Natural killer cell (primary cell): ENCODE results near the gene LTBP4. TPM values are rescaled to one million over a fixed set of nuclear protein-coding genes. Genes with fewer than 3 reads are reported as not detected.

Experiments
- ATAC-seq, 3 donors: fragments of 150-1000 bp in 2 of 3; fragments of 200-7000 bp in 1 of 3; cut with Tn5 transposase; 1 replicate in 1 of 3; 2 replicates in 2 of 3; pipeline ENCODE4 v1.10.0; 2021; ENCODE audit warnings: mild to moderate bottlenecking in 2 of 3, moderate library complexity in 2 of 3
- DNase-seq, 2 donors: peaks; one replicate each; pipeline versions ENCODE4 v3.0.0 to v3.0.0-alpha.2; 2013 to 2021; ENCODE audit warnings: mixed read lengths in 1 of 2
- H3K27ac ChIP-seq: one replicate; pipeline ENCODE4 v1.5.1; 2013; ENCODE audit warnings: mild to moderate bottlenecking, low read length
- H3K27me3 ChIP-seq: one replicate; pipeline ENCODE4 v1.6.1; 2013; ENCODE audit warnings: low read length; ENCODE audit not compliant: control insufficient read depth, insufficient read depth
- H3K36me3 ChIP-seq: one replicate; pipeline ENCODE4 v1.6.1; 2013; ENCODE audit warnings: low read length; ENCODE audit not compliant: control insufficient read depth, insufficient read depth
- H3K4me1 ChIP-seq: one replicate; pipeline ENCODE4 v1.6.1; 2013; ENCODE audit warnings: low read length; ENCODE audit not compliant: control insufficient read depth, insufficient read depth
- H3K4me3 ChIP-seq: one replicate; pipeline ENCODE4 v1.5.1; 2013; ENCODE audit warnings: low read length
- H3K9me3 ChIP-seq: one replicate; pipeline ENCODE4 v1.6.1; 2013; ENCODE audit warnings: low read length; ENCODE audit not compliant: control insufficient read depth, insufficient read depth
- H3K27ac Mint-ChIP-seq, 2 donors: one replicate each; pipeline ENCODE4 v1.8.0; 2022; ENCODE audit warnings: mild to moderate bottlenecking in 2 of 2, mixed read lengths in 2 of 2, moderate library complexity in 1 of 2
- H3K27me3 Mint-ChIP-seq, 2 donors: one replicate each; pipeline ENCODE4 v1.8.0; 2022; ENCODE audit warnings: low read depth in 2 of 2, mixed read lengths in 2 of 2
- H3K36me3 Mint-ChIP-seq: one replicate; pipeline ENCODE4 v1.8.0; 2022; ENCODE audit warnings: mixed read lengths
- H3K4me1 Mint-ChIP-seq, 2 donors: one replicate each; pipeline ENCODE4 v1.8.0; 2022; ENCODE audit warnings: mixed read lengths in 2 of 2
- H3K4me3 Mint-ChIP-seq: one replicate; pipeline ENCODE4 v1.8.0; 2022; ENCODE audit warnings: mild to moderate bottlenecking, moderate library complexity, mixed read lengths
- H3K9me3 Mint-ChIP-seq, 2 donors: one replicate each; pipeline ENCODE4 v1.8.0; 2022; ENCODE audit warnings: mixed read lengths in 2 of 2
- CTCF ChIP-seq: fragments of 200-600 bp; IDR thresholded peaks from one replicate; pipeline ENCODE4 v1.8.0; 2022; ENCODE audit warnings: antibody characterized with exemption
- WGBS: methylation state at CpG from one replicate; pipeline ENCODE4 v1.1.7; 2013; ENCODE audit warnings: missing lambda C conversion rate; ENCODE audit not compliant: insufficient coverage; 5-methylcytosine and 5-hydroxymethylcytosine counted together
- intact Hi-C: fragments of 100-400 bp; cut with micrococcal nuclease; formaldehyde crosslinking; loops from one replicate; pipeline ENCODE4 v1.14.2; 2022
- total RNA-seq, 4 donors: library from RNA; stranded (reverse); fragments of 120-200 nt in 1 of 4; gene quantifications; one replicate each; pipeline versions ENCODE4 v1.2.3 to v1.2.4, GENCODE V29; 2013 to 2022

Gene LTBP4
- total RNA-seq, 3 donors from 2014 or later (not counting 1 experiment from before 2014, with no cell fraction given), result 153 to 182 (median 157) TPM

DNA sequence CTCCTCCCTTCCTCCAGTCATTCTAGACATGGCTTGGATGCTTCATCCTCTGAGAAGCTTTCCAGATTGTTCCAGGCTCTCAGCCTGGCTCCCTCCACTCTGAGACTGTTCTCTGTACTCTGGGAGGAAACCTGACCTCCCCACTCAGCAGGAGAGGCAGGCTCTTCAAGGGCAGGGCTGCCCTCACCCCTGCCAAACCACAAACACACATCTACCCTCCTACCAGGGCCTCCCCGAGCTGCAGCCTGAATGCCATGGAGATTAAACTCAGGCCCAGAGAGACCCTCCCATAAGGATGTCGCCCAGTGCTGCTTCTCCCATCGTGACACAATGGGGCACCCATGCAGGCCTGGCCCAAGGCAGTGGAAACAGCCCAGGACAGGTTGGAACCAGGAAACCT lies 73.1 kb downstream of the LTBP4 start:
- 51% methylated on average over 3 of the region's 3 CpGs for WGBS
- H3K4me3 ChIP-seq, result no peak overlapping the region
- no peak for TF ChIP-seq CTCF
- Mint-ChIP-seq H3K27me3 (no peaks in the 10 kb centered on the region), H3K4me1 (no peaks in the 10 kb centered on the region), H3K4me3 (no peak overlapping the region), H3K36me3 (no peaks in the 10 kb centered on the region), H3K27ac (no peak overlapping the region), H3K9me3 (no peaks in the 10 kb centered on the region)
- intact Hi-C loops, result loop anchor here (5.0 kb wide), 1 partner anchor 43 kb away; the partner anchor contains the start of genes COQ8B and ITPKC
- ATAC-seq, result peak in 2 of 3 donors; percentile 46 to 64
- peaks cover 2% of the 10 kb centered on the region for H3K9me3 ChIP-seq
- H3K27ac ChIP-seq, result peak overlapping the region; percentile 47
- no peak for DNase-seq
- peaks cover 6% of the 10 kb centered on the region for H3K36me3 ChIP-seq
- no peaks in the 10 kb centered on the region for H3K27me3 ChIP-seq
- H3K4me1 ChIP-seq, result peaks cover 26% of the 10 kb centered on the region

GRCh38 chr19:40677156-40677555 lies 76.0 kb downstream of the LTBP4 start:
- H3K27ac Mint-ChIP-seq, result peak overlapping the region in 1 of 2 donors; percentile 6
- H3K36me3 ChIP-seq, result no peaks in the 10 kb centered on the region
- DNase-seq (no peak), ATAC-seq (no peak)
- no peaks in the 10 kb centered on the region for H3K27me3 Mint-ChIP-seq
- no peak for TF ChIP-seq CTCF
- H3K4me1 ChIP-seq, result peaks cover 26% of the 10 kb centered on the region
- WGBS, result 96% methylated on average over 23 of the region's 23 CpGs
- no peak overlapping the region for H3K27ac ChIP-seq
- H3K27me3 ChIP-seq, result no peaks in the 10 kb centered on the region
- intact Hi-C loops, result no loop called here
- H3K9me3 Mint-ChIP-seq, result no peaks in the 10 kb centered on the region
- no peaks in the 10 kb centered on the region for H3K9me3 ChIP-seq
- H3K36me3 Mint-ChIP-seq, result no peaks in the 10 kb centered on the region
- no peak overlapping the region for H3K4me3 ChIP-seq
- H3K4me1 Mint-ChIP-seq, result no peaks in the 10 kb centered on the region
- no peak overlapping the region for H3K4me3 Mint-ChIP-seq

Other genes starting within 250 kb of the LTBP4 start
- gene HIPK4, start 211.2 kb upstream of the LTBP4 start, total RNA-seq, result under 1 TPM in 2 of 3 donors, not detected in 1; 0.14 to 0.29 TPM
- gene PRX, start 188.0 kb upstream of the LTBP4 start, total RNA-seq, result 1 to 10 TPM; 2.0 to 3.8 (median 3.7) TPM
- 10 to 100 TPM; 31.2 to 53.5 (median 38.7) TPM for gene SERTAD1, start 175.4 kb upstream of the LTBP4 start, total RNA-seq
- 100 to 1,000 TPM in 1 of 3 donors, 10 to 100 TPM in 2; 57.3 to 102 (median 83.3) TPM for gene SERTAD3, start 157.0 kb upstream of the LTBP4 start, total RNA-seq
- 10 to 100 TPM; 16.8 to 25.2 (median 18.3) TPM for gene BLVRB, start 135.6 kb upstream of the LTBP4 start, total RNA-seq
- gene SPTBN4, start 134.4 kb upstream of the LTBP4 start, total RNA-seq, result under 1 TPM; 0.16 to 0.63 (median 0.31) TPM
- gene SHKBP1, start 24.5 kb upstream of the LTBP4 start, total RNA-seq, result 100 to 1,000 TPM; 209 to 224 (median 209) TPM
- gene NUMBL, start 89.3 kb downstream of the LTBP4 start, total RNA-seq, result 10 to 100 TPM in 2 of 3 donors, 1 to 10 TPM in 1; 9.9 to 19.5 (median 10.2) TPM
- gene COQ8B, start 115.5 kb downstream of the LTBP4 start, total RNA-seq, result 10 to 100 TPM; 31.8 to 46.7 (median 39.6) TPM
- gene ITPKC, start 115.7 kb downstream of the LTBP4 start, total RNA-seq, result 10 to 100 TPM in 2 of 3 donors, 1 to 10 TPM in 1; 8.7 to 11.1 (median 11.0) TPM
- gene ACTMAP, start 149.1 kb downstream of the LTBP4 start, total RNA-seq, result 1 to 10 TPM; 5.9 to 9.6 (median 8.2) TPM
- 10 to 100 TPM; 56.2 to 65.9 (median 60.9) TPM for gene SNRPA, start 149.8 kb downstream of the LTBP4 start, total RNA-seq
- gene MIA, start 174.2 kb downstream of the LTBP4 start, total RNA-seq, result not detected
- gene RAB4B, start 176.9 kb downstream of the LTBP4 start, total RNA-seq, result 10 to 100 TPM; 97.8 to 99.8 (median 98.6) TPM
- gene EGLN2, start 197.8 kb downstream of the LTBP4 start, total RNA-seq, result 100 to 1,000 TPM; 104 to 156 (median 151) TPM
- gene CYP2A6, start 249.1 kb downstream of the LTBP4 start, total RNA-seq, result not detected